Astrocyte of the cerebellum (primary cell): Measurements from ENCODE around the gene TNS3.

Experiments used
- DNase-seq: peaks from one replicate; pipeline ENCODE4 v3.0.0-alpha.2; 2011; ENCODE audit warnings: low read depth
- H3K4me3 ChIP-seq: 2 replicates; pipeline ENCODE4 v1.5.1; 2011; ENCODE audit warnings: mild to moderate bottlenecking, low read depth, low read length, moderate library complexity
- CTCF ChIP-seq: IDR thresholded peaks from 2 replicates; pipeline ENCODE4 v1.5.1; 2012; ENCODE audit warnings: low read length, low read depth, moderate library complexity, mild to moderate bottlenecking; ENCODE audit errors: missing control alignments
- in situ Hi-C: cut with HindIII; loops from 2 replicates; pipeline ENCODE4 v1.10.0; 2017; ENCODE audit warnings: low sequenced_read_pairs

The TNS3 gene

GRCh38 chr7:47481541-47482012 lies 100.3 kb downstream of the TNS3 start:
- DNase-seq: no peak
- no peak for TF ChIP-seq CTCF
- in situ Hi-C loops: no loop called here
- no peak overlapping the region for H3K4me3 ChIP-seq

GRCh38 chr7:47480576-47481538 lies 101.1 kb downstream of the TNS3 start:
- no peak overlapping the region for H3K4me3 ChIP-seq
- no peak for TF ChIP-seq CTCF
- DNase-seq: no peak
- in situ Hi-C loops: no loop called here

GRCh38 chr7:47479821-47480575 lies 101.9 kb downstream of the TNS3 start:
- TF ChIP-seq CTCF: no peak
- no peak overlapping the region for H3K4me3 ChIP-seq
- in situ Hi-C loops: no loop called here
- DNase-seq: no peak

DNA sequence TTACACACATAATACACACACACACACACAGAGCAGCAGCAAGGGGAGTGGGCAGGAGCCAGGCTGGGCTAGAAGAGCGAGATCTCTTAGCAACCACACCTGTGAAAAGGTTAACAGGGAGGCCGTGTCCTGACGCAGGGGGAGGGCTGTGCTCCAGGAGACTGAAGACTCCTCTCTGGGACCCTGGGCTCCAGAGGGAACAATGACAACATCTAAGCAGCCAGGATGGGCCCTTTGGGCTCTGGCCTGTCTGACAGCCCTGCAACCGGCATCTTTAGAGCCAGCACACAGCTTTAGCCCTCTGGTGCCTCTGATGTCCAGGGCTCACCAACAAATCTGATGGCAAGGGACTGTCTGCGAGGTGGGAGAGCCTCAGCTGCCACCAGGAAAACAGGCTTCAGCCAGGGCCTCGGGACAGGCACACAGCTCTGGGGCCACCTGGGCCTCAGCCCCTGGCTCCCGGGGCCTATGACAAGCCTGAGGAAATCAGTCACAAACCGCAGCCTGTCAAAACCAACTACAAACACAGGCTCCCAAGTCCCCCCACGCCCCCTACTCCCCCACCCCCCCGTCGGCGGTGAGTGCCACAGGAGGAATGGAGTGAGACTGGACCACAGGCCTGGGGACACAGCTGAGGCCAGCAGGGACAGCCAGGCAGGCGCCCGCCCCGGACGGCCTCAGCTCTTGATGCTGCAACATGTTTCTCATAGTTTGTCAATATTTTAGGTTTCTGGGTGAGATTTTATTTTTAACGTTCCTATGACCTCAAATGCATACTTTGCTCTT lies 102.8 kb downstream of the TNS3 start:
- TF ChIP-seq CTCF: no peak
- no peak for DNase-seq
- no peak overlapping the region for H3K4me3 ChIP-seq
- in situ Hi-C loops: no loop called here

DNA sequence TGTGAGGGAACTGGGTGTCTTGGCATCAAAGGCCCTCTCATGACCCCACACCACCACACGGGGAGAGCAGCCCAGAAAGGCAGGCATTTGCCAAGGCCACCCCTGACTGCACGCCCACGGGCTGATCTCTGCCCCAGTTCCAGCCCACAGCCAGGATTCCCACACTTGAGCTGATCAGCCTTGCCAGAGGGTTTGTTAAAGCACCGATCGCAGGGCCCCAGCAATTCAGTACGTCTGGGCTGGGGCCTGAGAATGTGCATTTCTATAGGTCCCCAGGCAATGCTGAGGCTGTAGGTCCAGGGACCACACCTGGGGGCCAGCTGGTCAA lies 103.9 kb downstream of the TNS3 start:
- in situ Hi-C loops: no loop called here
- no peak overlapping the region for H3K4me3 ChIP-seq
- no peak for DNase-seq
- no peak for TF ChIP-seq CTCF

DNA sequence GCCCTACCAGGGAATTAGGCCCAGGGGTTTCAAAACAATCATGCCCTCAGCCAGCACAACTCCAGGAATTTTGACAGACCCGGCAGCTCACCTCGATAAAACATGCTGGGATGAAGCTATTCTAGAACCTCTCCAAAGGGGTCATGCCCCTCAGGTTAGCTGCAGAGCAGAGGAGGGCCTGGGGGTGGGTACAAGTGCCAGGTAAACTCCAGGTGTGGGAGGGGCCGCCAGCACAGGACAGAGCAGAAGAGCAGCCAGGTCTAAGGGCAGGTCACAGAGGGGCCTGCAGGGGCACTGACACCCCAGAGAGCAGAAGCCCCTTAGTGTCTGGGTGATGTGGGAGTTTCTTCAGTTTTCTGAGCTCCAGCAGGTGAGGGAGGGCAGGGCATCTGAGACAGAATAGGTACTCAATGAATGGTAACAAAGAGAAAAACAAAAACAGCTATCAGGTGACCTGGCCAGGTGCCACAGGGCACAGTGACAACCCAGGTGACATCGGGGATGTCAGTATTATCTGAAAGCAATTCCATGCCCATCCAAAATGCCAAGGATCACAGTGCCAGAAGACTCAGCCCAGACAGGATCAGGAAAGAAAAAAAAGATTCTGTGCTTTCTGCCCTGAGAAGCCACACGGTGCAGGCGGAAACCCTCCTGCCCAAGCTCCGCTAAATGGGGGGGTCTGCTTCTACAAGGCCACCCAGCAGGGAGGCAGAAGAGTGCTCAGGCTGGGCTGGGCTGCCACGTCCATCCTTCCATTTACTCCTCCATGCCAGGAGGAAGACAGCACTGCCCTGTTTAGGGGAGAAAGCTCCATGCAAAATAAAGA lies 104.5 kb downstream of the TNS3 start:
- no peak for TF ChIP-seq CTCF
- no peak for DNase-seq
- H3K4me3 ChIP-seq: no peak overlapping the region
- in situ Hi-C loops: no loop called here
